Esophagus squamous epithelium (tissue), 5 donors: ENCODE data around the gene RND1. TPM values are rescaled to one million over a fixed set of nuclear protein-coding genes. Genes with fewer than 3 reads are reported as not detected.

Experiments used
- DNase-seq: peaks from one replicate; lab custom pipeline; 2025; lab: John Stamatoyannopoulos, UW
- H3K27ac ChIP-seq, 4 donors: fragments of 200-600 bp; sonication (generic); one replicate each; pipeline ENCODE4 v1.5.1; 2016 to 2019; ENCODE audit warnings: mild to moderate bottlenecking in 1 of 4
- H3K27me3 ChIP-seq, 4 donors: fragments of 200-600 bp; sonication (generic); 1 replicate in 3 of 4; 2 replicates in 1 of 4; pipeline versions ENCODE4 v1.5.1 to v1.6.0; 2017 to 2021; ENCODE audit warnings: antibody characterized with exemption in 1 of 4
- H3K36me3 ChIP-seq, 3 donors: fragments of 200-600 bp; sonication (generic); one replicate each; pipeline ENCODE4 v1.5.1; 2016 to 2019
- H3K4me1 ChIP-seq, 3 donors: fragments of 200-600 bp; sonication (generic); one replicate each; pipeline ENCODE4 v1.5.1; 2017 to 2019
- H3K4me3 ChIP-seq, 4 donors: fragments of 200-600 bp; sonication (generic); 1 replicate in 3 of 4; 2 replicates in 1 of 4; pipeline ENCODE4 v1.5.1; 2016 to 2019; ENCODE audit warnings: mild to moderate bottlenecking in 2 of 4, moderate library complexity in 1 of 4
- H3K9me3 ChIP-seq, 3 donors: fragments of 200-600 bp; sonication (generic); one replicate each; pipeline ENCODE4 v1.5.1; 2016 to 2019
- CTCF ChIP-seq, 6 experiments: fragments of 450-650 bp in 4 of 6; fragments of 200-600 bp in 2 of 6; sonication (generic) in 2 of 6; IDR thresholded peaks; one replicate each; pipeline ENCODE4 v1.5.1; 2016 to 2019; ENCODE audit warnings: antibody characterized with exemption in 6 of 6, mild to moderate bottlenecking in 4 of 6, moderate library complexity in 4 of 6
- POLR2A ChIP-seq, 4 donors: fragments of 450-650 bp; IDR thresholded peaks; one replicate each; pipeline ENCODE4 v1.6.1; 2017; ENCODE audit warnings: antibody characterized with exemption in 4 of 4, mild to moderate bottlenecking in 4 of 4, moderate library complexity in 3 of 4
- WGBS, 2 donors: methylation state at CpG; one replicate each; pipeline ENCODE4 v1.1.5; 2018; 5-methylcytosine and 5-hydroxymethylcytosine counted together
- intact Hi-C: fragments of 100-400 bp; cut with DNase I; formaldehyde crosslinking; loops from one replicate; pipeline ENCODE4 v1.15.0; 2022
- total RNA-seq, 4 donors: library from RNA; depleted of rRNA; stranded (reverse); fragments of >200 nt; gene quantifications; one replicate each; pipeline ENCODE4 v1.1.0, GENCODE V29; 2016
- donor health status: DM: yes; HTN: yes; CAD: no.

RND1 gene
- total RNA-seq, 4 donors from 2014 or later, result 0.57 to 6.1 (median 0.95) TPM

DNA sequence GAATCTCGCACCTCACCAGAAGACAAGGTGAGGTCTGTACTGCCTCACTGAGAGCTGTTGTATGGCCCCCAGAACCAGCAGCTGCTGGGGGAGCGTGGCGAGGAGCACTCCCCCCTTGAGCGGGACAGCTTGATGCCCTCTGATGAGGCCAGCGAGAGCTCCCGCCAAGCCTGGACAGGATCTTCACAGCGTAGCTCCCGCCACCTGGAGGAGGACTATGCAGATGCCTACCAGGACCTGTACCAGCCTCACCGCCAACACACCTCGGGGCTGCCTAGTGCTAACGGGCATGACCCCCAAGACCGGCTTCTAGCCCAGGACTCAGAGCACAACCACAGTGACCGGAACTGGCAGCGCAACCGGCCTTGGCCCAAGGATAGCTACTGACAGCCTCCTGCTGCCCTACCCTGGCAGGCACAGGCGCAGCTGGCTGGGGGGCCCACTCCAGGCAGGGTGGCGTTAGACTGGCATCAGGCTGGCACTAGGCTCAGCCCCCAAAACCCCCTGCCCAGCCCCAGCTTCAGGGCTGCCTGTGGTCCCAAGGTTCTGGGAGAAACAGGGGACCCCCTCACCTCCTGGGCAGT lies 38.1 kb downstream of the RND1 start:
- Histone ChIP-seq H3K27me3 (no peaks in the 10 kb centered on the region), H3K27ac (no peak overlapping the region), H3K9me3 (no peaks in the 10 kb centered on the region), H3K4me3 (no peak overlapping the region), H3K4me1 (no peaks in the 10 kb centered on the region), H3K36me3 (peaks cover 14 to 98% (median 41%) of the 10 kb centered on the region in 3 donors)
- no peak for DNase-seq
- no peak for TF ChIP-seq CTCF (IDR thresholded peaks at IDR 0.05)
- TF ChIP-seq POLR2A (IDR thresholded peaks at IDR 0.05), result no peak
- 96 to 100% methylated on average over 1 to 5 of the region's 17 CpGs for WGBS, 2 donors
- intact Hi-C loops, result no loop called here

GRCh38 chr12:48827026-48827425 lies 38.6 kb downstream of the RND1 start:
- TF ChIP-seq POLR2A (IDR thresholded peaks at IDR 0.05) (no peak), CTCF (IDR thresholded peaks at IDR 0.05) (no peak)
- Histone ChIP-seq H3K27ac (no peak overlapping the region), H3K9me3 (no peaks in the 10 kb centered on the region), H3K36me3 (peaks cover 13 to 93% (median 39%) of the 10 kb centered on the region in 3 donors), H3K4me3 (no peak overlapping the region), H3K27me3 (no peaks in the 10 kb centered on the region), H3K4me1 (no peaks in the 10 kb centered on the region)
- DNase-seq, result no peak
- intact Hi-C loops, result no loop called here
- WGBS, 2 donors, result 69 to 78% methylated on average over 4 of the region's 8 CpGs

- no peak for DNase-seq
- intact Hi-C loops, result no loop called here
- peaks cover 7 to 86% (median 32%) of the 10 kb centered on the region in 3 donors for H3K36me3 ChIP-seq
- WGBS, 2 donors, result 52 to 70% methylated on average over 6 to 12 of the region's 15 CpGs
- H3K27me3 ChIP-seq, result no peaks in the 10 kb centered on the region
- no peak overlapping the region for H3K27ac ChIP-seq
- H3K9me3 ChIP-seq, result no peaks in the 10 kb centered on the region
- H3K4me3 ChIP-seq, result no peak overlapping the region
- TF ChIP-seq CTCF (IDR thresholded peaks at IDR 0.05) (no peak), POLR2A (IDR thresholded peaks at IDR 0.05) (no peak)
- no peaks in the 10 kb centered on the region for H3K4me1 ChIP-seq
These were observed 39.3 kb downstream of the RND1 start for GRCh38 chr12:48826209-48826855.

DNA sequence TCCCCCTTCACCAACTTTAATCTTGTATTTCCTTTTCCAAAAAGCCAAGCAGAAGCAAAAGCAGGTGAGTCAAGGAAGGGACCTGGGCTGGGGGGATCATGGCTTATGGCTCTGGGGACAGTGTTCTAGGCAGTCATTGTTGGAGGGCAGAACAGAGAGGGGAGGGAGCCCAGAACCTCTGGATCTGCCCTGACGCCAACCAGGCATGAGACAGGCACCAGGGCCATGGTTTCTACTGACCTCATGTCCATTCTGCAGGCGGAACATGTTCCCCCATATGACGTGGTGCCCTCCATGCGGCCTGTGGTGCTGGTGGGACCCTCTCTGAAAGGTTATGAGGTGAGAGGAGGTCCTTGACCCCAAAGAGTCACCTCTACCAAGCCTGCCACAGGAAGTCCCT lies 40.8 kb downstream of the RND1 start:
- TF ChIP-seq POLR2A (IDR thresholded peaks at IDR 0.05) (no peak), CTCF (IDR thresholded peaks at IDR 0.05) (no peak)
- WGBS, 2 donors, result 100% methylated on average over 1 to 3 of the region's 4 CpGs
- no peaks in the 10 kb centered on the region for H3K9me3 ChIP-seq
- no peak overlapping the region for H3K4me3 ChIP-seq
- no peak for DNase-seq
- peaks cover 4 to 71% (median 18%) of the 10 kb centered on the region in 3 donors for H3K36me3 ChIP-seq
- intact Hi-C loops, result no loop called here
- H3K4me1 ChIP-seq, result peaks cover 0 to 5% (median 0%) of the 10 kb centered on the region in 3 donors
- H3K27ac ChIP-seq, result no peak overlapping the region
- H3K27me3 ChIP-seq, result no peaks in the 10 kb centered on the region

DNA sequence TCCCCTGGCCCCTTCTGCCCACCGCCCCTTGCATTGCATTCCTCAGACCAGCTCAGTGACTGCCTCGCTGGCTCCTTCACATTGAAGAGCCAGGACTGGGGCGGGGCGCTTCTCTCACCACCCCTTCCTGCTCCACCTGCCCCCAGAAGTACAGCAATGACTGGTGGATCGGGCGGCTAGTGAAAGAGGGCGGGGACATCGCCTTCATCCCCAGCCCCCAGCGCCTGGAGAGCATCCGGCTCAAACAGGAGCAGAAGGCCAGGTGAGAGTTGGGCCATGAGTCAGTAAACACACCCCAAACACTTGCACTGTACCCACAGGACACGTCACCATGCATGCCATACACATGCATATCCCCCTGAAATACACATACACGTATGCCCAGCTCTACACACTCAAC lies 41.6 kb downstream of the RND1 start:
- WGBS, 2 donors, result 54 to 70% methylated on average over 2 to 7 of the region's 12 CpGs
- Histone ChIP-seq H3K4me1 (peaks cover 0 to 9% (median 0%) of the 10 kb centered on the region in 3 donors), H3K4me3 (no peak overlapping the region), H3K27me3 (no peaks in the 10 kb centered on the region), H3K9me3 (no peaks in the 10 kb centered on the region), H3K27ac (no peak overlapping the region), H3K36me3 (peaks cover 4 to 63% (median 10%) of the 10 kb centered on the region in 3 donors)
- no peak for TF ChIP-seq CTCF (IDR thresholded peaks at IDR 0.05)
- intact Hi-C loops, result no loop called here
- no peak for DNase-seq
